ENCODE data around the gene NR2F6. TPM values are rescaled to one million over a fixed set of nuclear protein-coding genes. Genes with fewer than 3 reads are reported as not detected.

NR2F6 gene
- total and polyA plus RNA-seq, 2 donors (not counting 1 experiment from before 2014, with no cell fraction given) = 2.0 to 4.9 TPM

- H3K9me3 ChIP-seq (ENCODE audit: control extremely low read depth in 1 of 3, control insufficient read depth in 2 of 3, insufficient read depth in 1 of 3, low read length in 2 of 3) = peaks cover 0 to 4% (median 0%) of the 10 kb centered on the region in 3 donors
- H3K27ac ChIP-seq (ENCODE audit: low read length in 2 of 2) = no peak overlapping the region
- no peaks in the 10 kb centered on the region for H3K27me3 ChIP-seq (replicated peaks in 1 of 4; ENCODE audit: control extremely low read depth in 1 of 4, control insufficient read depth in 3 of 4, insufficient read depth in 4 of 4, low read length in 3 of 4)
- H4K20me1 ChIP-seq (ENCODE audit: control insufficient read depth, insufficient read depth, low read length, poor library complexity, severe bottlenecking) = no peaks in the 10 kb centered on the region
- peaks cover 2 to 14% of the 10 kb centered on the region in 2 experiments for H3K36me3 ChIP-seq (replicated peaks in 1 of 2; ENCODE audit: control extremely low read depth in 1 of 2, control insufficient read depth in 1 of 2, extremely low read depth in 1 of 2, insufficient read depth in 2 of 2, low read length in 1 of 2)
- peak overlapping the region in 1 of 5 experiments; percentile 79 for H3K4me3 ChIP-seq (ENCODE audit: control extremely low read depth in 1 of 5, extremely low read depth in 1 of 5, insufficient read depth in 1 of 5, low read depth in 2 of 5, low read length in 4 of 5)
- ChIA-PET POLR2A (interaction anchor here (0.7 to 2.8 kb wide), 2 partner anchors 10 to 744 kb away, joined by 10 to 29 read pairs; partner anchors contain the start of gene USE1), CTCF (interaction anchor here (1.3 to 3.7 kb wide), 2 partner anchors 10 to 35 kb away, joined by 6 to 13 read pairs; partner anchors contain the start of gene USE1)
- Mint-ChIP-seq H3K27ac (no peak overlapping the region), H3K9me3 (ENCODE audit: insufficient read depth) (no peaks in the 10 kb centered on the region), H3K27me3 (no peaks in the 10 kb centered on the region), H3K4me3 (peak overlapping the region; percentile 34), H3K4me1 (peaks cover 12% of the 10 kb centered on the region)
- DNase-seq (no peak), ATAC-seq (ENCODE audit: low read depth) (no peak)
- TF ChIP-seq EZH2 (IDR thresholded peaks at IDR 0.05; ENCODE audit: borderline replicate concordance, insufficient read depth, low read depth, low read length, poor library complexity, severe bottlenecking) = no peak
- TF ChIP-seq CTCF (IDR thresholded peaks at IDR 0.05) = no peak
- 84% methylated on average over 3 of the region's 10 CpGs for WGBS (ENCODE audit: insufficient coverage)
- peak overlapping the region; percentile 83 for H2AFZ ChIP-seq (ENCODE audit: insufficient read depth, low read depth, low read length, poor library complexity, severe bottlenecking)
- H3K4me1 ChIP-seq (ENCODE audit: control insufficient read depth in 2 of 2, insufficient read depth in 2 of 2, low read length in 2 of 2) = peaks cover 3 to 20% of the 10 kb centered on the region in 2 donors
- H3K9ac ChIP-seq (ENCODE audit: low read length) = no peak overlapping the region
- intact Hi-C loops (cut with micrococcal nuclease) = loop anchor here (5.0 kb wide), 2 partner anchors 88 to 1297 kb away; partner anchors contain the start of gene ELL
- H3K4me2 ChIP-seq (replicated peaks; ENCODE audit: low read depth, low read length, poor library complexity, severe bottlenecking) = peak overlapping the region; percentile 96
- no peaks in the 10 kb centered on the region for H3K79me2 ChIP-seq (ENCODE audit: control insufficient read depth, insufficient read depth, low read length)
Measured at GRCh38 chr19:17225053-17225452, 20.7 kb downstream of the NR2F6 start.

- Mint-ChIP-seq H3K27ac (peak overlapping the region; percentile 32), H3K4me3 (no peak overlapping the region), H3K27me3 (no peaks in the 10 kb centered on the region), H3K4me1 (peaks cover 6% of the 10 kb centered on the region), H3K9me3 (ENCODE audit: insufficient read depth) (no peaks in the 10 kb centered on the region)
- no peak for ATAC-seq (ENCODE audit: low read depth)
- no peak overlapping the region for H3K27ac ChIP-seq (ENCODE audit: low read length in 2 of 2)
- peaks cover 0 to 13% of the 10 kb centered on the region in 2 experiments for H3K36me3 ChIP-seq (replicated peaks in 1 of 2; ENCODE audit: control extremely low read depth in 1 of 2, control insufficient read depth in 1 of 2, extremely low read depth in 1 of 2, insufficient read depth in 2 of 2, low read length in 1 of 2)
- no peaks in the 10 kb centered on the region for H3K9me3 ChIP-seq (ENCODE audit: control extremely low read depth in 1 of 3, control insufficient read depth in 2 of 3, insufficient read depth in 1 of 3, low read length in 2 of 3)
- no peak for DNase-seq
- 82% methylated on average over 12 of the region's 14 CpGs for WGBS (ENCODE audit: insufficient coverage)
- H3K4me1 ChIP-seq (ENCODE audit: control insufficient read depth in 2 of 2, insufficient read depth in 2 of 2, low read length in 2 of 2) = peaks cover 5 to 9% of the 10 kb centered on the region in 2 donors
- H3K27me3 ChIP-seq (replicated peaks in 1 of 4; ENCODE audit: control extremely low read depth in 1 of 4, control insufficient read depth in 3 of 4, insufficient read depth in 4 of 4, low read length in 3 of 4) = no peaks in the 10 kb centered on the region
- no peak overlapping the region for H3K4me3 ChIP-seq (ENCODE audit: control extremely low read depth in 1 of 5, extremely low read depth in 1 of 5, insufficient read depth in 1 of 5, low read depth in 2 of 5, low read length in 4 of 5)
- POLR2A ChIA-PET = interaction anchor here (0.6 to 0.7 kb wide), 2 partner anchors 480 to 611 kb away, joined by 5 to 6 read pairs; no protein-coding TSS in a partner anchor
- CTCF ChIA-PET = interaction anchor here (1.4 to 1.9 kb wide), 2 partner anchors 15 kb away, joined by 3 to 7 read pairs; no protein-coding TSS in a partner anchor
- TF ChIP-seq CTCF (IDR thresholded peaks at IDR 0.05) (no peak), EZH2 (IDR thresholded peaks at IDR 0.05; ENCODE audit: borderline replicate concordance, insufficient read depth, low read depth, low read length, poor library complexity, severe bottlenecking) (no peak)
- no peak overlapping the region for H3K9ac ChIP-seq (ENCODE audit: low read length)
- no peak overlapping the region for H2AFZ ChIP-seq (ENCODE audit: insufficient read depth, low read depth, low read length, poor library complexity, severe bottlenecking)
- intact Hi-C loops (cut with micrococcal nuclease) = no loop called here
- no peaks in the 10 kb centered on the region for H4K20me1 ChIP-seq (ENCODE audit: control insufficient read depth, insufficient read depth, low read length, poor library complexity, severe bottlenecking)
- no peaks in the 10 kb centered on the region for H3K79me2 ChIP-seq (ENCODE audit: control insufficient read depth, insufficient read depth, low read length)
- H3K4me2 ChIP-seq (replicated peaks; ENCODE audit: low read depth, low read length, poor library complexity, severe bottlenecking) = no peak overlapping the region
Measured at GRCh38 chr19:17220207-17220758, 25.4 kb downstream of the NR2F6 start.

Data from B cell (primary cell).